Skeletal muscle cell (primary cell): ENCODE measurements around the gene KEAP1.
"Not testable (repeated sequence)": the region's sequence is repeated elsewhere in the genome, so short reads cannot be mapped to it uniquely, and the experiment has no call there.

Source experiments
- DNase-seq: peaks from one replicate; pipeline ENCODE4 v3.0.0-alpha.2; 2010; ENCODE audit warnings: low read depth
- H3K4me3 ChIP-seq: 2 replicates; pipeline ENCODE4 v1.5.1; 2011; ENCODE audit warnings: low read depth, mild to moderate bottlenecking, control low read depth, low read length, moderate library complexity

KEAP1 gene

DNA sequence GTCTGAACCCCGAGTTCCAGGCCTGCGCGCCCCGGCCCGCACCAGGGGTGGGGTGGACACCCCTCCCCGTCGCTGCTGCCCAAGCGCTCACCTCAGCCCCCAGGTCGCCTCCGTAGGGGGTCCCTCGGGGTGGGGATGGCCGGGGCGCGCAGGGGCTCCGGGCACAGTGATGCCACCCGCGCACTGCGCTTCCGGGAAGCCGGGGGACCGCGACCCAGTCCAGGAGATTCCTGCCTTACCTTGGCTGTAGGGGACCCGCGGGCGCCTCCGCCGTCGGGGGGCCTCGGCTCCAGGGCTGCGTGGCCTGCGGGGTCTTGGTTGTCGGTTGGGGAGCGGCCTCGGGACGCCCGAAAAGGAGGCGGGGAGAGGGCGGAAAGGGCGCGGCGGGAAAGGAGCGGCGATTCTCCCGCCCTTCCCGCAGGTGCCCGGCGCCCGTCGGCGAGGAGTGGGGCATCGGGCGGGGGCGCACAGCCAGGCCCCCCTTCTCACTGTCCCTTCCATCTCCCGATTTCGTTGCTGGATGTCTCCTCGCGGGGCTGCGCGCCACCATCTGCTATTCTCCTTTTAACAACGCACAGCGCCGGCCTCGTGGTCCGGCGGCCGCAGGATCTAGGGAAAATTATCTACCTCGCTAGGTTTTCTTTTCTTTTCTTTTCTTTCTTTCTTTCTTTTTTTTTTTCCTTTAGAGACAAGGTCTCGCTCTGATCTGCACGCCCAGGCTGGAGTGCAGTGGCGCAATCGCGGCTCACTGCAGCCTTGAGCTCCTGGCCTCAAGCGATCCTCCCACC lies at the start of gene KEAP1:
KEAP1 (minus strand) TSS at position 355 of the 788 bp plus-strand sequence. CDS start 3,323 bp downstream, outside the sequence.
- H3K4me3 ChIP-seq, result peak within 1 kb of the TSS; percentile 91
- no peak for DNase-seq

DNA sequence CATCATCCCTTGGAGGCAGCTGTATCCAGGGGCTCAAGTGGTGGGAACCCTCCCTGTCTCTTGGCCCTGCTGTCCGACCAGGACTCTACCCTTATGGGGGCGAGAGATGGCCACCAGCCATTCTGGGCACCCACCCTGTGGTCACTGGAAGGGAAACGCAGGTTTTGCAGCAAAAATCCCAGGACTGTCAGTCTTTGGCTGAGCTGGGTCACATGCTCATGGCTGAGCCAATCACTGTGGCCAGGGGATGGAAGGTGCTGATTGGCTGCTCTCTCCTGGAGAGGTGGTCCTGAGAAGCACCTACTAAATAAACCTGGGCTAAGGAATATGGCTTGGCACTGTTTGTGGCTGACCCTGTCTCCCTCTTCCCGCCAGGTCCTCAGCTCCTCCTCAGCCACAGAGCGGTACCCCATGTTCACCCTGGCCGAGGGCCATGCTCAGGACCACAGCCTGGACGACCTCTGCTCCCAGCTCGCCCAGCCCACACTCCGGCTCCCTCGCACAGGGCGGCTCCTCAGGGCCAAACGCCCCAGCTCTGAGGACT lies 49.4 kb upstream of the KEAP1 start:
- no peak for DNase-seq
- no peak overlapping the region for H3K4me3 ChIP-seq

DNA sequence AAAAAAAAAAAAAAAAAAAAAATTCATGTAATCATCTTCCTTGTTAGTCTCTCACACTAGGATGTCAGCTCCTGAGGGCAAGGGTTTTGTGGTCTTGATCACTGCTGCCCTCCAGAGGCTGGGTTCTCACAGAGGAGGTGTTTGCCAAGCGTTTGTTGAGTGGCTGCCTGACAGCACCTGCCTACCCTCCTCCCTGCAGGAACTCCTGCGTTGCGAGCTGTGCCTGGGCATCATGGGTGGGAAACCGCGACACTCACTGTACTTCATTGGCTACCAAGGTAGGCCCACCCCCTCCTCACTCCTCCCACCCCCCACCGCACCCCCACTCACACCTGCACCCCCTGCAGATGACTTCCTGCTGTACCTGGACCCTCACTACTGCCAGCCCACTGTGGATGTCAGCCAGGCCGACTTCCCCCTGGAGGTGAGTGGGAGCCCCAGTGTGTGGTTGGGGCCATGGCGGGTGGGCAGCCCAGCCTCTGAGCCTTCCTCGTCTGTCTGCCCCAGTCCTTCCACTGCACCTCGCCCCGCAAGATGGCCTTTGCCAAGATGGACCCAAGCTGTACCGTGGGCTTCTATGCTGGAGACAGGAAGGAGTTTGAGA lies 48.6 kb upstream of the KEAP1 start:
- DNase-seq, result no peak
- no peak overlapping the region for H3K4me3 ChIP-seq

DNA sequence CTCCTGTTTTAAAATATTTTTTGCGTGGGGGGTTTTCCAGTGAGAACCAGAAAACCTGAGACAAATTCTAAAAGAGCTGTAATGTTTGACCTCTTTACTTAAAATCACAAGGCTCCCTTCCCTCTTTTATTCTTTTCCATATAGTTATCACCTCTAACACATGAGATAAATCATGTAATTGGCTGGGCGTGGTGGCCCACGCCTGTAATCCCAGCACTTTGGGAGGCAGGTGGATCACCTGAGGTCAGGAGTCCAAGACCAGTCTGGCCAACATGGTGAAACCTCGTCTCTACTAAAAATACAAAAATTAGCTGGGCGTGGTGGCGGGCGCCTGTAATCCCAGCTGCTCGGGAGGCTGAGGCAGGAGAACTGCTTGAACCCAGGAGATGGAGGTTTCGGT lies 47.9 kb upstream of the KEAP1 start:
- not testable (repeated sequence) for H3K4me3 ChIP-seq, DNase-seq

DNA sequence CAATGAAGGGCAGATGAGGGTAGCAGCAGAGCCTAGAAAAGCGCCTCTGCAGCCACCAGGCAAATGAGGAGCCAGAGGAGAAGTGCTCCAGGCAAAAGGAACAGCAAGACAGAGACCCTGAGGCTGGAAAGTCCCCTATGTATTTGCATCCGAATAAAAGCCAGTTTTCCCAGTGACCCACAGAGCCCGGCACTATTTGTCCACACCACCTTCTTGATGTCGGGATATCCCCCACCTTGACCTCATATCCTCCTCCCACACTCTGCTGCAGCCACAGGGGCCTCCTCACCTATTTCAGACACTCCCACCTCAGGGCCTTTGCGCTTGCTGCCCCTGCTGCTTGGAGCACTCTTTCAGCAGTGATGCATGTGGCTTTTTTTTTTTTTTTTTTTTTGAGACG lies 47.2 kb upstream of the KEAP1 start:
- DNase-seq, result no peak
- H3K4me3 ChIP-seq, result no peak overlapping the region

DNA sequence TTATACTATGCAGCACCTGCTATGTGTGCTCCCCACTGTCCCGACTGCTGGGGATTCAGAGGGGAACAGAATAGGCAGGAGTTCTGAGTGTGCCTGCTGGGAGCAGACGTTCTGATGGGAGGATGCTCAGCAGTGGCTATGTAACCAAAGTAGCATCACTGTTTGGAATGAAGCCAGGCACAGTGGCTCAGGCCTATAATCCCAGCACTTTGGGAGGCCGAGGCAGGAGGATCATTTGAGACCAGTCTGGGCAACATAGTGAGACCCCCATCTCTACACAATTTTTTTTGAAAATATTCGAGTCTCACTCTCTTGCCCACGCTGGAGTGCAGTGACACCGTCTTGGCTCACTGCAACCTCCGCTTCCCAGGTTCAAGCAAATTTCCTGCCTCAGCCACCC lies 46.6 kb upstream of the KEAP1 start:
- no peak for DNase-seq
- no peak overlapping the region for H3K4me3 ChIP-seq

DNA sequence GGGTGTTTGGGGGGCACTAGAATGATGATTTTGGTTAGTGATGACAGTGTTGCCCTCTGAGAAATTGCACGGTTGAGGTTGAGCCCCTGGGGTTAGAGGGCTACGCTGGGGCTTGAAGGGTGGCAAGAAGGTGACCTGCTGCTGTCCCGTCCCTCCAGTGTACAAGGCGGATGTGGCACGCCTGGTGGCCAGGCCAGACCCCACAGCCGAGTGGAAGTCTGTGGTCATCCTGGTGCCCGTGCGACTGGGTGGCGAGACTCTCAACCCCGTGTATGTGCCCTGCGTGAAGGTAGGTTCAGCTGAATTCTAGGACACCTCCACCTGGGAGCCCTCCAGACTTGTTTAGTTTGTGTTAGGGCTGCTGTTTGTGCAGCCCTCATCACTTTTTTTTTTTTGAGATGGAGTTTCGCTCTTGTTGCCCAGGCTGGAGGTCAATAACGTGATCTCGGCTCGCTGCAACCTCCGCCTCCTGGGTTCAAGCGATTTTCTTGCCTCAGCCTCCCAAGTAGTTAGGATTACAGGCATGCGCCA lies 45.7 kb upstream of the KEAP1 start:
- no peak overlapping the region for H3K4me3 ChIP-seq
- DNase-seq, result no peak

DNA sequence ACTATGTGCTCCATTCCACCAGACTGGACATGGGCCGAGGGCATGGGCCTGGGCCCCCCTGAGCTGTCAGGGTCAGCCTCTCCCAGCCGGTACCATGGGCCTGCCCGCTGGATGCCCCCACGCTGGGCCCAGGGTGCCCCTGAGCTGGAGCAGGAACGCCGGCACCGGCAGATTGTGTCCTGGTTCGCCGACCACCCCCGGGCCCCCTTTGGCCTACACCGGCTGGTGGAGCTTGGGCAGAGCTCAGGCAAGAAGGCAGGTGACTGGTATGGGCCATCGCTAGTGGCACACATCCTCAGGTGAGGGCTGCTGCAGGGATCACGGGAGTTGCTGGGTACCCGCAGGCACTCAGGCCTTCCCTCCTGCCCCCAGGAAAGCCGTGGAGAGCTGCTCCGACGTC lies 43.7 kb upstream of the KEAP1 start:
- DNase-seq, result no peak
- H3K4me3 ChIP-seq, result no peak overlapping the region

DNA sequence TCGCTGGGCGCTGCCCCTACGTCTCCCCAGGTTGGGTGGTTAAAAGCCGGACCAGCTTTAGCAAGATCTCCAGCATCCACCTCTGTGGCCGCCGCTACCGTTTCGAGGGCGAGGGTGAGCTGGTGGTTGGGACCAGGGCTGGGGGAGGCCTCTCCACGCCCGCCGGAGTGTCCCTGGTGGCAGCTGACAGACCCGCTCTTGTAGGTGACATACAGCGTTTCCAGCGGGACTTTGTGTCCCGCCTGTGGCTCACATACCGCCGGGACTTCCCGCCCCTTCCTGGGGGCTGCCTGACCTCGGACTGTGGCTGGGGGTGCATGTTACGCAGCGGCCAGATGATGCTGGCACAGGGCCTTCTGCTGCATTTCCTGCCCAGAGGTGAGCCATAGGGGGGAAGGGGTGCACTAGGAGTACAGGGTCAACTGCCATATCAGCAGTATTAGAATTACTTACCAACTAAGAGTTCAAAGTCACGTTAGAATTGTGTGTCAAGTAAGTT lies 41.6 kb upstream of the KEAP1 start:
- DNase-seq, result no peak
- H3K4me3 ChIP-seq, result peak overlapping the region; percentile 86

DNA sequence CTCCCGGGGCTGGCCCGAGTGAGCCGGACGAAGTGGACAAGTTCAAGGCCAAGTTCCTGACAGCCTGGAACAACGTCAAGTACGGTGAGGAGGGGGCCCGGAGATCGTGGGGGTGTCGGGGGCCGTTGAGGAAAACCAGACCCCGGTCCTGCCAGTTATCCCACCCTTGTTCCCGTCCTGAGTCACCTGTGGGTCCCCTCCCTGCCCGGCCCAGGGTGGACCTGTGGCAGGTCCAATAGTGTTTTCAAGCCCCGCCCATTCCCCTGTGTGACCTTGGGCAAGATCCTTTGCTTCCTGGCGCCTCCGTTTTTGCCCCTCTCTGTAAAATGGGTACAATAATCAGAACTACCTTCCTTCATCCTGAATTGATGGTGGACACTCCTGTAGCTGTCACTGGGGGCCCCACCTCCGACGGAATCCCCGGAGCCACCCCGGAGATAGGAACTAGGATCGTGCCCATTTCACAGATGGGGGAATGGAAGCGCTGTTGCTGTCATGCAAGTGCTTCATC lies 41.1 kb upstream of the KEAP1 start:
- peak overlapping the region; percentile 86 for H3K4me3 ChIP-seq
- DNase-seq, result no peak

DNA sequence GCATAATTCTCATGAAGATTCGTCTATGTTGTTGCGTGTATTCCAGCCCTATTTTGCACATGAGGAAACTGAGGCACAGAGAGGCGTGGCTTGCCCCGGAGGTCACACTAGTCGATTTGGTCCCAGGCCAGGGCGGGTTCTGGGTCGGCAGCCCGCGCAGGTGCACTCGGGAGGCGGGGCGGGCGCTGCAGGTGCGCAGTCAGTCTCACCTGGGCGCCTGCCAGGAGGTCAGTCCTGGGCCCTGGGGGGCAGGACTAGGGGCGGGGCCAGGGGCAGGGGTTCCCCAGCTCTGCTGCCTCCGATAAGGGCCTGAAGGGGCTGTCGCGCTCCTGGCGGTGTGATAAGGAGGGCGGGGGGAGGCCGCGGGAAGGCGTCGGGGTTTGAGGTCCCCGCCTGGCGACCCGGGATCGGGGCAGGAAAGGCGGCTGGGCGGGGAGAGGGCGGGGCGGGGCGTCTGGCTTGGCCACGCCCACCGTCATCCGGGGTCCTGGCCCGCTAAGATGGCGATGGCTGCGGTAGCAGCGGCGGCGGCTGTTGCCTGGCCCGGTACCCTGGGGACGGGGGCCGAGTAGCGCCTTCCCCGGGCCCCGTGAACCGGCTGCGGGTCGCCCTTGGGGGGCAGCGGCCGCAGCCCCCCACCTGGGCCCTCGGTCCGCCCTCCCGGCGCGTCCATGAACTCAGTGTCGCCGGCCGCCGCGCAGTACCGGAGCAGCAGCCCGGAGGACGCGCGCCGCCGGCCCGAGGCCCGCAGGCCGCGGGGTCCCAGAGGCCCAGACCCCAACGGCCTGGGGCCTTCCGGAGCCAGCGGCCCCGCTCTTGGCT lies 40.5 kb upstream of the KEAP1 start, which contains the start of gene ATG4D:
ATG4D (plus strand) TSS at position 485 of the 822 bp plus-strand sequence; CDS start at position 672, 187 bp downstream.
- H3K4me3 ChIP-seq, result peak within 1 kb of the TSS; percentile 86
- no peak for DNase-seq

DNA sequence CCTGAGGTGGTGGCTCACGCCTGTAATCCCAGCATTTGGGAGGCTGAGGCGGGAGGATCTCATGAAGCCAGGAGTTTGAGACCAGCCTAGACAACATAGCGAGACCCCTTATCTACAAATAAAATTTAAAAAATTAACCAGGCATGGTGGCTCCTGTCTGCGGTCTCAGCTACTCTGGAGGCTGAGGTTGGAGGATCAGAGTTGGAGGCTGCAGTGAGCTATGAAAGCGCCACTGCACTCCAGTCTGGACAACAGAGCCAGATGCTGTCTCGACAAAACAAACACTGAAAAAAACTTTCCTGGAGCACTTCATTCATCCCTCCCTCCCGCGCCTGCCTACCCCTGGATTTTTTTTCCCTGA lies 39.9 kb upstream of the KEAP1 start:
- peak overlapping the region; percentile 86 for H3K4me3 ChIP-seq

DNA sequence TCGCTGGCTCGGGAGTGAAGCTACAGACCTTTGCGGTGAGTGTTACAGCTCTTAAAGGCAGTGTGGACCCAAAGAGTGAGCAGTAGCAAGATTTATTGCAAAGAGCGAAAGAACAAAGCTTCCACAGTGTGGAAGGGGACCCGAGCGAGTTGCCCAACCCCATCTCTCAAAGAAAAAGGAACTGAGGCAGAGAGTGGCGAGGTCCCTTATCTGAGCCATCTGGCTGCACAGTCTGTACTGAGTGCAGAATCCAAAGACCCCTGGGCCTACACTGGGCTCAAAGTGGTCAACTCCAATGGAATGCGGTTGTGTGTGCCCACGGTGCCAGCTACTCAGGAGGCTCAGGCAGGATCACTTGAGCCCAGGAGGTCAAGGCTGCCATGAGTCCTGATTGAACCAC lies 35.9 kb upstream of the KEAP1 start:
- not testable (repeated sequence) for H3K4me3 ChIP-seq, DNase-seq

More for the DNA sequence above, 39.9 kb upstream of the KEAP1 start:
- no peak for DNase-seq

DNA sequence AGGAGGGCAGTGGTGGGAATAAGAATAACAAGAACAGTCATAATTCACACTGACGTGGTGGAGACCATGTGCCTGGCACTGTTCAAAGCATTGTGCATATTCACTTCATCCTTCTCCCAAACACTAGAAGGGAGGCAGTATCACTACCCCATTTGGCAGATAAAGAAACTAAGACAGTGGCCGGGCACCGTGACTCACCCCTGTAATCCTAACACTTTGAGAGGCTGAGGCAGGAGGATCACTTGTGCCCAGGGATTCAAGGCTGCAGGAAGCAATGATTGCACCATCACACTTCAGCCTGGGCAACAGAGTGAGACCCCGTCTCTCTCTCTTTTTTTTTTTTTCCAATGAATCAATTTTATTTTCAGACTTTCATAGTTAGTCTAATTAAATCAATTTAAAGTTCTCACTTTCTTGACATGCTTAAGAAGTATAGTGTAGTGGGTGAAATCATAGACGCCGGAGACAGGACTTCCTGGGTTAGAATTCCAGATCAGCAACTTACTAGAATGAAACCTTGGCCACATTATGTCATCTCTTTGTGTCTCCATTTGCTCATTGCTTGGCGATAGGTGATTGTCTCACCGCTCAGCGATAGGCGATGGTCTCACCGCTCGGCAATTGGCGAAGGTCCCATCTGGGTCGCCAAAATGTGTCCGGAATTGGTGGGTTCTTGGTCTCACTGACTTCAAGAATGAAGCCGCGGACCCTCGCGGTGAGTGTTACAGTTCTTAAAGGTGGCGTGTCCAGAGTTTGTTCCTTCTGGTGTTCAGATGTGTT lies 35.2 kb upstream of the KEAP1 start:
- DNase-seq, result no peak
- H3K4me3 ChIP-seq, result no peak overlapping the region

DNA sequence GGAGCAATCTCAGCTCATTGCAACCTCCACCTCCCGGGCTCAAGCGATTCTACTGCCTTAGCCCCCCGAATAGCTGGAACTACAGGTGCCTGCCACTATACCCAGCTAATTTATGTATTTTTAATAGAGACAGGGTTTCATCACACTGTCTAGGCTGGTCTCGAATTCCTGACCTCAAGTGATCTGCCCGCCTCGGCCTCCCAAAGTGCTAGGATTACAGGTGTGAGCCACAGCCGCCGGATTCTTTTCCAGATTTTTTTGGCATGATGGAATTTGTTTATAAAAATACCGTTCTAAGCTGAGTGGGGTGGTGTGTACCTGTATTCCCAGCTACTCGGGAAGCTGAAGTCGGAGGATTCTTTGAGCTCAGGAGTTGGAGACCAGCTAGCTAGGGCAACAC lies 34.5 kb upstream of the KEAP1 start:
- DNase-seq, result no peak
- no peak overlapping the region for H3K4me3 ChIP-seq

DNA sequence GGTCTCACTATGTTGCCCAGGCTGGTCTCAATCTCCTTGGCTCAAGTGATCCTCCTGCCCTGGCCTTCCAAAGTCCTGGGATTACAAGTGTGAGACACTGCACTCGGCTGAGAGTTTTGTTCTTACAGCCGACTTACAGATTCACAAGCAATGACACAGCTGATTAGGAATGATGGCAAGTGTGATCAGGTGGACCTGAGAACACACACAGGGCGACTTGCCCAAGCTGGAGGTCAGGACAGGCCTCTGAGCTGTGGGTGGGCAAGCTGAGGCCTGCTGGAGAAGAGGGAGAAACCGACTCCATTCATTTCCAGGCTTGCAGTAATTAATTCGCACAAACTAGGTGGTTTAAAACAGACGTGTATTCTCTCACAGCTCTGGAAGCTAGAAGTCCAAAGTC lies 32.5 kb upstream of the KEAP1 start:
- H3K4me3 ChIP-seq, result no peak overlapping the region
- no peak for DNase-seq

DNA sequence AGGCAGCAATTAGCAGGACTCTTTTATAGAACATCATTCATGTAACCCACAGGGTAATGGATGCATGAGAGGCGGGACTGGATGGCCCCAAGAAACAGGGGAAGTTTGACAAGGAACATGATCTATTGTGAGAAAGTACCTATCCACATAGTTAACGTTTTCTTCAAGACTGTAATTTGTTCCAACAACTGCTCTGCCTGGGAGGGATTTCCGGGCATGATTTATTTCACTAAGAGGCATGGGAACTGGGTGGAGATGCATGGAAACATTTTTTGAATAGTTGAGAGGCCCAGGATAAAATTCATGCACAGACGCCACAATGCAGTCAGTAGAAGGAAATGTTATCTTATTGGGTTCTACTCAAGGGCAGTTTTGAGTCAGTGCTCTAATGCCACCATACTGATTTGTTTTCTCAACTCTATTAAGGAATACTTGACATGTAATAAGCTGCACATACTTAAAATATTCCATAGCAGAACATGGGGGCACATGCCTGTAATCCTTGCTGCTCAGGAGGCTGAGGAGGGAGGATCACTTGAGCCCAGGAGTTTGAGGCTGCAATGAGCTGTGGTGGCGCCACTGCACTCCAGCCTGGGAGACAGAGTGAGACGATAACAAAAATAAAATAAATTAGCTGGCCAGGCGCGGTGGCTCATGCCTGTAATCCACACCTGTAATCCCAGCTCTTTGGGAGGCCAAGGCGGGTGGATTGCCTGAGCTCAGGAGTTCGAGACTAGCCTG lies 30.7 kb upstream of the KEAP1 start:
- H3K4me3 ChIP-seq, result no peak overlapping the region
- DNase-seq, result peak; percentile 12

DNA sequence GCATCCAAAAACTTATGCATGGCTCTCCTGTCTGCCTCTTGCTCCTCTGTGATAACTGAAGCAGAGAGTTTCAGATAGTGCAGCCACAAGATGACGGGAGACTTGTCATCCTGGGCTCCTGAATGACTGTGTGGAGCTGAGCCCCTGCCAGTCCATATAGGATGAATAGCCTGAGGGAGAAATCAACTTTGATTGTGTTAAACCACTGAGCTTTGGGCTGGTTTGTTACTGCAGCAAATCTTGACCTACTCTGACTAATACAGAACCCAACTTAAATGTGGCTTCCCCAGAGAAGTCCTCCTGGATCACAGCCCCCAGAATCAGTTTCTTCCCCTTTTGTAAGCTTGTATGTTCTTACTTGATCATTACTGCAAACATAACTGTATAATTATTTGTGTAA lies 29.3 kb upstream of the KEAP1 start:
- no peak for DNase-seq

More for the DNA sequence above, 29.3 kb upstream of the KEAP1 start:
- H3K4me3 ChIP-seq, result no peak overlapping the region
